Measurements from ENCODE around the gene FREM2. TPM values are rescaled to one million over a fixed set of nuclear protein-coding genes. Genes with fewer than 3 reads are reported as not detected.

Gene FREM2
- total RNA-seq, 1 donor from 2014 or later = 4.6 TPM

DNA sequence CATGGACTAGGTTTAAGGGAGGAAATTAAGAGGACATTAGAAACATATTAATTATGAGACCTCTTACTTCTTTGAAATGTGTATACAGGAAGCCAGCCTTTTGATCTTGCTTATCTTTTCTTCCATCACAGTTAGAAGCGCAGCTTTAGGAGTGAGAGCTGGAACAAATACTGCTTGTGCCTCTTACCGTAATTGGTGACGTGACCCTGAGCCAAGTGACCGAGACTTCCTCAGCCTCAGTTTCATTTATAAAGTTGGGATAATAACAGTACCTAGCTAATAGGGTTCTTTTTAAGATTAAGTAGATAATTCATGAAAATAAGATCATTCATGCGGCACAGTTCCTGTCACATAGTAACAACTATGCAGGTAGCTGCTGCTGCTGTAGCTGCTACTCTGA lies 18.5 kb downstream of the FREM2 start:
- no peaks in the 10 kb centered on the region for H3K27me3 Mint-ChIP-seq (ENCODE audit: unreplicated experiment)
- no peaks in the 10 kb centered on the region for H3K9me3 Mint-ChIP-seq (ENCODE audit: unreplicated experiment)
- H3K36me3 Mint-ChIP-seq (ENCODE audit: low read depth, unreplicated experiment) = no peaks in the 10 kb centered on the region
- DNase-seq (ENCODE audit: low spot score) = no peak
- no peak overlapping the region for H3K4me3 Mint-ChIP-seq (ENCODE audit: unreplicated experiment)
- TF ChIP-seq, protein P1, sequence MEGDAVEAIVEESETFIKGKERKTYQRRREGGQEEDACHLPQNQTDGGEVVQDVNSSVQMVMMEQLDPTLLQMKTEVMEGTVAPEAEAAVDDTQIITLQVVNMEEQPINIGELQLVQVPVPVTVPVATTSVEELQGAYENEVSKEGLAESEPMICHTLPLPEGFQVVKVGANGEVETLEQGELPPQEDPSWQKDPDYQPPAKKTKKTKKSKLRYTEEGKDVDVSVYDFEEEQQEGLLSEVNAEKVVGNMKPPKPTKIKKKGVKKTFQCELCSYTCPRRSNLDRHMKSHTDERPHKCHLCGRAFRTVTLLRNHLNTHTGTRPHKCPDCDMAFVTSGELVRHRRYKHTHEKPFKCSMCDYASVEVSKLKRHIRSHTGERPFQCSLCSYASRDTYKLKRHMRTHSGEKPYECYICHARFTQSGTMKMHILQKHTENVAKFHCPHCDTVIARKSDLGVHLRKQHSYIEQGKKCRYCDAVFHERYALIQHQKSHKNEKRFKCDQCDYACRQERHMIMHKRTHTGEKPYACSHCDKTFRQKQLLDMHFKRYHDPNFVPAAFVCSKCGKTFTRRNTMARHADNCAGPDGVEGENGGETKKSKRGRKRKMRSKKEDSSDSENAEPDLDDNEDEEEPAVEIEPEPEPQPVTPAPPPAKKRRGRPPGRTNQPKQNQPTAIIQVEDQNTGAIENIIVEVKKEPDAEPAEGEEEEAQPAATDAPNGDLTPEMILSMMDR (IDR thresholded peaks at IDR 0.05; ENCODE audit: unreplicated experiment) = no peak
- no peaks in the 10 kb centered on the region for H3K4me1 Mint-ChIP-seq (ENCODE audit: unreplicated experiment)
- H3K27ac Mint-ChIP-seq (ENCODE audit: unreplicated experiment) = no peak overlapping the region

DNA sequence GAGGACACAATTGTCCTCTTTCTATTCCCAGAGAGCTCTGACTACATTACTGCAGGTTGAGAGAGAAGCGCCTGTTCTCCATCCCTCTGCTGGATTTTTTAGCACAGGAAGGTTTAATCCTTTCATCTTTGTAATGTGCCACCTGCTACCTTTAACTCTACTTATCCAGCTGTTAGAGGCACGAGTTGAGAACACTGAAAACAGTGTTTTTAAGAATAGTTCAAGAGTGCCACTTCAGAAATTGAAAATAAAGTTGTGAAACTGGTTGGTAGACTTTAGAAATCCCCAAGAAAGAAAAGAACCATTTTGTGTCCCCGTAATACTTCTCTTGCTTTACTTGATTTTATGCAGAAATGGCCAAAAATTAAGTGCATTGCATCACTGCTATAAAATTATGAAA lies 20.6 kb downstream of the FREM2 start:
- Mint-ChIP-seq H3K27ac (ENCODE audit: unreplicated experiment) (no peak overlapping the region), H3K9me3 (ENCODE audit: unreplicated experiment) (no peaks in the 10 kb centered on the region)

DNA sequence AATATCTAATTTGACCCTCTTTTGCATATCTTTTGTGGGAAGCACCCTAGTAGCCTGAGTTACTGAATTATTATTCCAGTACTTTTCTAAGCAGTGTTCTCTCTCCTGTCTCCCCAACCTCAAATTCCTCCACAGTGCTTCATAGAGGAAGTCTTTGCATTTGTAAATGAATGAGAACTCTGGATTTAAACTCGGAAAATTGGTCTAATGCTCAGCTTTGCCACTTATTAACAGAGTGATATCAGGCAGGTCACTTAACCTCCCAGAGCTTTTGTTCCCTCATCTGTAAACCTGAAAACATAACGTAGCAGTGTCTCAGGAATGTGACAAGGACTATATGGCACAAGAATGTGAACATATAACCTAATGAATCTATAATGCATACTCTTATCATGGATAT lies 26.2 kb downstream of the FREM2 start:
- Mint-ChIP-seq H3K27me3 (ENCODE audit: unreplicated experiment) (no peaks in the 10 kb centered on the region), H3K4me1 (ENCODE audit: unreplicated experiment) (no peaks in the 10 kb centered on the region), H3K4me3 (ENCODE audit: unreplicated experiment) (no peak overlapping the region), H3K36me3 (ENCODE audit: low read depth, unreplicated experiment) (no peaks in the 10 kb centered on the region), H3K9me3 (ENCODE audit: unreplicated experiment) (no peaks in the 10 kb centered on the region), H3K27ac (ENCODE audit: unreplicated experiment) (no peak overlapping the region)
- TF ChIP-seq, protein P1 (IDR thresholded peaks at IDR 0.05; ENCODE audit: unreplicated experiment) = no peak
- no peak for DNase-seq (ENCODE audit: low spot score)

More for the DNA sequence above, 20.6 kb downstream of the FREM2 start:
- no peak for DNase-seq (ENCODE audit: low spot score)
- no peaks in the 10 kb centered on the region for H3K27me3 Mint-ChIP-seq (ENCODE audit: unreplicated experiment)
- H3K4me1 Mint-ChIP-seq (ENCODE audit: unreplicated experiment) = no peaks in the 10 kb centered on the region
- no peaks in the 10 kb centered on the region for H3K36me3 Mint-ChIP-seq (ENCODE audit: low read depth, unreplicated experiment)
- TF ChIP-seq, protein P1 (IDR thresholded peaks at IDR 0.05; ENCODE audit: unreplicated experiment) = no peak
- no peak overlapping the region for H3K4me3 Mint-ChIP-seq (ENCODE audit: unreplicated experiment)

DNA sequence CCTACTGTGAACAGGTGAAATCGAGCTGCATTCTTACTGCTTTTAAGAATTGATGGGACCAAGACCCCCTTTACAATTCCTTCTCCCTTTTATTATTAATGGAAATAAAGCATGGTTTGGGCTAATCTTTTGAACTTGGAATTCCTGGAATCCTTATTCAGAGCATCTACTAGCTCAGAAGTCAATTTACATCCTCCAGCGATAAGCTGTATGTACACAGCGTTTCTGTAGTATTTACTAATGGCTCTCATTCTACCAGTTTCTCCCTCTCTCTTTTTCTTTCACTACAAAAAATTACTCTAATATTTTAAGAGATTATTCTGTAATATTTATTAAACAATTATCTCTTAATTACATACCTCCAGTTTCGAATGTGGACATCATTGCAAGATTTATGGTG lies 31.5 kb downstream of the FREM2 start:
- TF ChIP-seq, protein P1 (IDR thresholded peaks at IDR 0.05; ENCODE audit: unreplicated experiment) = no peak
- H3K36me3 Mint-ChIP-seq (ENCODE audit: low read depth, unreplicated experiment) = no peaks in the 10 kb centered on the region
- no peaks in the 10 kb centered on the region for H3K27me3 Mint-ChIP-seq (ENCODE audit: unreplicated experiment)
- no peaks in the 10 kb centered on the region for H3K9me3 Mint-ChIP-seq (ENCODE audit: unreplicated experiment)
- no peak overlapping the region for H3K4me3 Mint-ChIP-seq (ENCODE audit: unreplicated experiment)
- no peaks in the 10 kb centered on the region for H3K4me1 Mint-ChIP-seq (ENCODE audit: unreplicated experiment)
- no peak for DNase-seq (ENCODE audit: low spot score)
- H3K27ac Mint-ChIP-seq (ENCODE audit: unreplicated experiment) = no peak overlapping the region

DNA sequence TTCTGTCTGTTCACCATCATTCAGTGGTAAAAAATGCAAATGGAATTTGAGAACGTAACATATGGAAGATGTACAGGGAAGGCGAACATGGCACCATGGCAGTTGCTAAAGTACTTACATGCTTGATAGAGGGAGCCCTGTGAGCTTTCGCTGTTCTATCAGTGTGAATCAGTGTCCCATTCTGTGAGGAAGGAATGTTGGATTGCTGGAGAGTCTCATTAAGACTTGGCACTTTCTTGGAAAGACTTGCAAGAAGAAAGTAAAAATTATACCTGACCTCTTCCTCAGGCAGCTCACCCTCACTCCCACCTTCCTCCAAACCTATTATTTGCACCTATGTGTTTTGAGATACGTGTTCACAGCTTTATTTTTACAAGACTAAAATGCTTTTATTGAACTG lies 43.5 kb downstream of the FREM2 start:
- Mint-ChIP-seq H3K27me3 (ENCODE audit: unreplicated experiment) (peaks cover 1% of the 10 kb centered on the region), H3K9me3 (ENCODE audit: unreplicated experiment) (no peaks in the 10 kb centered on the region), H3K4me1 (ENCODE audit: unreplicated experiment) (no peaks in the 10 kb centered on the region), H3K27ac (ENCODE audit: unreplicated experiment) (no peak overlapping the region), H3K4me3 (ENCODE audit: unreplicated experiment) (no peak overlapping the region), H3K36me3 (ENCODE audit: low read depth, unreplicated experiment) (no peaks in the 10 kb centered on the region)
- TF ChIP-seq, protein P1 (IDR thresholded peaks at IDR 0.05; ENCODE audit: unreplicated experiment) = no peak
- no peak for DNase-seq (ENCODE audit: low spot score)

Measured in endothelial cell (in vitro differentiated cells).